Stimulated activated CD8-positive, alpha-beta memory T cell treated with anti-CD3 and anti-CD28 coated beads, Interleukin-12 subunit alpha, Interleukin-12 subunit beta, amount 100 ng/mL, for 1 hour (primary cell): ENCODE results near the gene PHF11.

Experiments used
- DNase-seq: peaks from one replicate; pipeline ENCODE4 v3.0.0-alpha.2; 2020; ENCODE audit warnings: low read depth

PHF11 gene

DNA sequence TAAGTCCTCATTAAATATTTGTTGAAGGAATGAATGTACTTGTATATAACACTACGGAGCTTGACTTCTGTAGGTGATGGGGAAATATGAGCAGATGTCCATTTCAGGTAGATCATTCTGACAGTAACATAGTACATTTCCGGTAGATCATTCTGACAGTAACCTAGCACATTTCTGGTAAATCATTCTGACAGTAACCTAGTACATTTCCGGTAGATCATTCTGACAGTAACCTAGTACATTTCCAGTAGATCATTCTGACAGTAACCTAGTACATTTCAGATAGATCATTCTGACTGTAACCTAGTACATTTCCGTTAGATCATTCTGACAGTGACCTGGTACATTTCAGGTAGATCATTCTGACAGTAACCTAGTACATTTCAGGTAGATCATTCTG, 2.5 kb downstream of the PHF11 start:
- DNase-seq: no peak

DNA sequence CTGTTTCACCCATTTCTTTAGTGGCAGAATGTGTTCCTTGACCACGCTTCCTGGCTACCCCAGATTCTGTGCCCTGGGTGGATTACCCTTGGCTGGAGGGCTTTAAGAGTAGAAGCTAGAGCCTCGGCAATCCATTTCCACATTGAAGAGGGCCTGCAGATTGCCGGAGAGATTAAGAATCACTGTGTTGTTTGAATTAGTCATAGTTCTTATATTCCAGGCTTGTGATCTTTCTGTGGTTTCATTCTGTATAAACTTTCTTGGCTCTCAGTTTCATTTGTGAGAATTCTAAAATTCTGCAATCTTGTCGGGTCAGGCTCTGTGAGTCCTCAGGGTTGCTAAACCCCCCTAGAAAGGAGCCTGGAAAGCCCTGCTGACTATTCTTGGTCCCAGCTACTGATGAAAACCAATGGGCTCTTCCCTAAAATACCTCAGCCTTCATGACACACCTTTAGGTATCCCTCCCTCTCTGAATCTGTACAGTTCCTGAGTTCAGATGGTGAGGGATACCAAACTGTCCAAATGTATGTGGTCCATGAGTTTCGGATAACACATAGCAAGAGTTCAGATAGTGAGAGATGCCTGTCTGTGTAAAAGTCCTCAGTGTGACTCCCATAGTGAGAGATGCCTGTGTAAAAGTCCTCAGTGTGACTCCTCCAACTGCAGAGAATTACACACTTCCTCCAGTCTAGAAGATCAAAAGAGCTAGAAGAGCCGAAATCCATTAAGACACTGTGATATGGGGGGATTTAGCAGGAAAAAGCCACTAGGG, 4.3 kb downstream of the PHF11 start:
- no peak for DNase-seq

DNA sequence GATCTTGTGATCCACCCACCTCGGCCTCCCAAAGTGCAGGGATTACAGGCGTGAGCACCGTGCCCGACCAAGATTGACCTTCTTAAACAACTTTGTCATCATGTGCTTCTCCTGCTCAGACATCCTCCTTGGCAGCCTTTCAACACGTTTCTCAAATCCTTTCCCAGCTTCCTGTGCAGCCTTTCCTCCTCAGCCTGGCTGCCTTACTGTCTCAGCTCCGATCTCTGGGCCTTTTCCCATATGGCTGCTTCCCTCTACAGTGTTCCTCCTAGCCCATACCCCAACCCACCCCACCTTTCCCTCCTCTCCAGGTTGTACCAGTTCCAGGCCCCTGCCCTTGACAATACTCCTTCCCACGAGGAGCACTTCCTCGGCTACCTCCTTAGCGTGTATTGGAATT, 7.2 kb downstream of the PHF11 start:
- no peak for DNase-seq

DNA sequence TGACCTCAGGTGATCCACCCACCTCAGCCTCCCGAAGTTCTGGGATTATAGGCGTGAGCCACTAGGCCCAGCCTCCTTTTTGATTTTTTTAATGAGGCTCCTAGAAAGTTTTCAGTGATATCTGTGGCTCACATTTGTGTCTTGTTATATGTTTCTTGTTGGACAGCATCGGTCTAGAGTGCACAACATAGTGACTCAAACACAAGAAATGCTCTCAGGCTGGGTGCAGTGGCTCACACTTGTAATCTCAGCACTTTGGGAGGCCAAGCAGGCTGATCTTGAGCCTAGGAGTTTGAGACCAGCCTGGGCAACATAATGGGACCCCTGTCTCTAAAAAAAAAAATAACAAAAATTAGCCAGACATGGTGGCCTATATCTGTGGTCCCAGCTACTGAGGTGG, 8.2 kb downstream of the PHF11 start:
- no peak for DNase-seq

DNA sequence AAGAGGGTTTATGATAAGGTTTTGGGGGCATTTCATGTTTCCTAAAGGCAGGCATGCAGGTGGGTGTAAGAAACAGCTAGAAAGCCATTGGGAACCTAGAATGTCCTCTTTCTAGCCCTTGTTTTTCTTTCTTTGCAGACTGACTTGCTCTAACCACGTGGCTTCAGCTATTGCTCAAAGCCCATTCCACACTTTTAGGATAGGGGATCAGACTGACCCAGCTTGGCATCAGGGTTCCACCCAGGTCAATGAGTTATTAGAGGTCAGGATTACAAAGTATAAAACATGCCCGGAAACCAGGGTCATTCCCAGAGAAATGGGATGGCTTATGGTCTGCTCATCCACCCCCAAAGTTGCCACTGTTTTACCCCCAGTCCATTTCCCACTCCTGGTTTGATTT, 16.8 kb downstream of the PHF11 start:
- no peak for DNase-seq

DNA sequence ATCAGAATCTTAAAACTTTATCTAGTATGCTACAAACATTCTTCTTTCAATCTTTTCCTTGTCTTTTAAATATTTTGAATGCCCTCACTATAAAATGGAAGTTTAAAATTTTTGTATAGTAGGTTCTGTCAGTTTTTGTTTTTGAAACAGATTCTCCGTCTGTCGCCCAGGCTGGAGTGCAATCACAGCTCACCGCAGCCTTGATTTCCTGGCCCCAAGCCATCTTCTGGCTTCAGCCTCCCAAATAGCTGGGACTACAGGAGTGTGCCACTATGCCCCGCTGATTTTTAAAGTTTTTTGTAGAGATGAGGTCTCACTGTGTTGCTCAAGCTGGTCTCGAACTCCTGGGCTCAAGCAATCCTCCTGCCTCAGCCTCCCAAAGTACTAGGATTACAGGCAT, 20.7 kb downstream of the PHF11 start:
- DNase-seq: no peak

DNA sequence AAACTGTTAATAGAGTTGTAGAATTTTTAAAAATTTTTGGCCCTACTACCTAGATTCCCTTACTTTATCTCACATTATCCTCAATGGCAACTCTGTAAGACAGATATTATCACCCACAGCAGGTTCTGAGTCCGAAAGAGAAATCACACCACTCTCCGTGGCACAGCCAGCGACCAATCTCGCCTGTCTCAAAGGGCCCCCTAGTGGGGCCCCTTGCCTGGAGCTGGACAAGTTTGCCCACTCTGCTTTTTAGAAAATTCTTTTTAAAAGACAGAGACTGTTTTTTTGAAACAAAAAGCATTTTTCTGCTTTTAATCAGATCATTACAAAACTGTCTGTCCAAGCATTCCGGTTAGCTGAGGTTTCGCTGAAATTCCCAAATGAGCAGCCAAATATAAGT, 21.7 kb downstream of the PHF11 start:
- DNase-seq: no peak

DNA sequence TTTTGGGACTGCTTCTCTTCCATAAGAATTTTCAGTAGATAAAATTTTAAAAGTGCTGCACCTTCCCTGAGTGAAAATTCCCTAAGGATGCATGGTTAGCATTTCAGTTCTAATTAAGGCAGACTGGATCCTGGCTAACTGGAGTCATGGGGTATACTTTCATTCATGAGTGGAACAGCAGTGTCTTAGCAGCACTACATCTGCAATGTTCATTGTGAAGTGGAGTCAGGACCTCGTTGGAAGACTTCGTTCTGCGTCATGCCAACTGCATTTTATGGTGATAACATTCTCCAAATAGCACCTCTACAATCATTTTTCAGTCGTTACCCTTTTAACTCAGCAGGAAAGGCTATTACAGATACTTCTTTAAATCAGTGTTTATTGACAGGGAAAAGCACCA, 25.5 kb downstream of the PHF11 start:
- no peak for DNase-seq

DNA sequence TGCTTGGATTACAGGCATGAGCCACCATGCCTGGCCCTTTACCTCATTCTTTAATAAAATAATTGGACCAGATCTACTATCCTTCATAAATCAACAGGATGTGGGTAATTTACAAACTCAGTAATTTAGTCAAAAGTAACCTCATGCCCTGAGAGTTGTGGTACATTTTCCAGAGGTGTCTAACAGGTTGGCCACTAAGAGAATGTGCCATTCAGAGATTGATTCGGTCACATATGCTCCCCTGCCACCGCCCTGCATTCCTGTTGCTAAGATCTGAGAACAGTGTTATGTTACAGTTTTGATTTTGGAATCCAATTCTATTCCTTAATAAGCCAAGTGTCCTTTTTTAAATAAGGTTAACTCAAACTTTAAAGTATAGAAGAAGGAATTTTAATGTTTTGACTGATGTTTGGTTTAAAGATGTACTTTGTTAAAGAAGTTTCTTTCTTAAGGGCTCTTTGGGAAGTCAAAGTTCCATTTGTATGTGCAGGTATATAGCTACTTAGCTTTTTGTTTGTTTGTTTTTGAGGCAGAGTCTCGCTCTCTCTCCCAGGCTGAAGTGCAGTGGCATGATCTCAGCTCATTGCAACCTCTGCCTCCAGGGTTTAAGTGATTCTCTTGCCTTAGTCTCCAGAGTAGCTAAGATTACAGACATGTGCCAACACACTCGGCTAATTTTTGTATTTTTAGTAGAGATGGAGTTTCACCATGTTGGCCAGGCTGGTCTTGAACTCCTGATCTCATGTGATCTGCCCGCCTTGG, 29.2 kb downstream of the PHF11 start:
- no peak for DNase-seq

DNA sequence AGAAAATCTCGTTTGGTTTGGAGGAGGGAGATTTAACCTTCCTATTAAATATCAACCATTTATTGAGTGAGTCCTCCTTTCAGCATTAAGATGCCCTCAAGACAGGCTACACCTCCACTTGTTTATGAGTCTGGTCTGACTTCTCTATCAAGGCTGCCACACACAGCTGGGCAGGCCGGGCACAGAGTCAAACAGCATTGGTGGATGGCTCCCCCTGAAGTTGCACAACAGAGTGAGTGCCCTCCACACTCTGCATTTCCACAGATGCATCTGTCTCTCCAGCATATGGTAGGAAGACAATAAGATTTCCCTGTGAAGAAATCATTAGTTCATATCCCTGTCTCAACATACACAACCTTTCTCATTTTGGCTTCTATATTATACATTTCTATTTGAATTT, 31.4 kb downstream of the PHF11 start:
- no peak for DNase-seq

DNA sequence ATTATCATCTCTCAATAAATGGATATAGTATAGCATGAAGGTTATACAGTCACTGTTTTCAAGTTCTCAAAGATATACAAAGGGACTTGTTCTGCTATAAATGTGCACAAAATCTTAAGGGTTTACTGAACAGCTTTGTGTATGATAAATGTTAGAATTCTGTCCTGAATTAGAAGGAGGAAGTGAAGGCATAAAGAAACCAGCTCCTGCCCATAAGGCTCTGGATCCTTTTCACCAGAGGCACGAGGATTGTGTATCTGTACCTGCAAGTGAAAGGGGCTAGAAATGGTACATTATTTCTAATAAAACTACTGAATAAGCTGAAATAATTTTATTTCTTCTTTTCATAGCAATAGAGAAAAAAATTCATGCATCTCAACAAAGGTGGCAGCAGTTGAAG, 32.4 kb downstream of the PHF11 start:
- no peak for DNase-seq

DNA sequence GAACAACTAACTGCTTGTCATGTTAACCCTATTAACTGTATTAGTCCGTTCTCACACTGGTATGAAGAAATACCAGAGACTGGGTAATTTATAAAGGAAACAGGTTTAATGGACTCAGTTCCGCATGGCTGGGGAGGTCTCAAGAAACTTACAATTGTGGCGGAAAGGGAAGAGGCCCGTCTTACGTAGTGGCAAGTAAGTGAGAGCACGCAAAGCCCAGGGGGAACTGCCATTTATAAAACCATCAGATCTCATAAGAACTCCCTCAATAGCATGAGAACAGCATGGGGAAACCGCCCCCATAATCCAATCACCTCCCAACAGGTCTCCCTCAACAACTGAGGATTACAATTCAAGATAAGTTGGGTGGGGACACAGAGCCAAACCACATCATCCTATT, 34.7 kb downstream of the PHF11 start:
- DNase-seq: no peak

DNA sequence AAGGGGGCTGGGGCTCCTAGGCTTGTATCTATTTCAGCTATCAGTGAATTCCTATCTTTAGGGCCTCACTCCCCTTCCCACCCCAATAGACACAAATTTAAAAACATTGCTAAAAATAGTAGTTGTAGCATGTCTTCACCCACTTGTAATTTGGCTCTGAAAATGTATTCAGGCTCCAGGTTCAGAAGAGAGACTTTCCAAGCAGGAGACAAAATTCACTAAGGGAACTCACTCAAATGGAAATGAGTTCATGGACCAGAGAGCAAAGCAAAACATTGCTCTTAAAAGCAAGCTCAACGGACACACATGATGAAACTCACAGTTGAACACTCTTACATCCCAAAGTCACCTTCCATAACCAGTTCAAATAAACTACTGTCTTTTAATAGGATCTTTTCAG, 36.8 kb downstream of the PHF11 start:
- no peak for DNase-seq

DNA sequence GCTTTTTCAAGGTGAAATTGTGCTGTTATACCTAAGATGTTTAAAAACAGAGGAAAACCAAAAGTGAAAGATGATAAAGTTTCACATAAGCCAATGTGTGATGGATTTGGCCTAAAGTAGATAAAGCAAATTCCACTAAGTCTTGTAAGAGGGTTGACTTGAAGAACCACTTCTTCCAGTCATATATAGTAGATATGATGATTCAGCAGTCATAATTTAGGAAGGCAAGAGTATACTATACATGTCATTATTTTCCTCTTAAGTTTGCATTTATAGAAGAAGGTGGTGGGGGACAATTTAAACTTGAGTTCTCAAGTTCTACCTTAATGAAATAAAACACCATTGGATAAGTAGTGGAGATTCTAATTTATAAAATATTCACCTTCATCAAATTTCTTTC, 37.3 kb downstream of the PHF11 start:
- no peak for DNase-seq

DNA sequence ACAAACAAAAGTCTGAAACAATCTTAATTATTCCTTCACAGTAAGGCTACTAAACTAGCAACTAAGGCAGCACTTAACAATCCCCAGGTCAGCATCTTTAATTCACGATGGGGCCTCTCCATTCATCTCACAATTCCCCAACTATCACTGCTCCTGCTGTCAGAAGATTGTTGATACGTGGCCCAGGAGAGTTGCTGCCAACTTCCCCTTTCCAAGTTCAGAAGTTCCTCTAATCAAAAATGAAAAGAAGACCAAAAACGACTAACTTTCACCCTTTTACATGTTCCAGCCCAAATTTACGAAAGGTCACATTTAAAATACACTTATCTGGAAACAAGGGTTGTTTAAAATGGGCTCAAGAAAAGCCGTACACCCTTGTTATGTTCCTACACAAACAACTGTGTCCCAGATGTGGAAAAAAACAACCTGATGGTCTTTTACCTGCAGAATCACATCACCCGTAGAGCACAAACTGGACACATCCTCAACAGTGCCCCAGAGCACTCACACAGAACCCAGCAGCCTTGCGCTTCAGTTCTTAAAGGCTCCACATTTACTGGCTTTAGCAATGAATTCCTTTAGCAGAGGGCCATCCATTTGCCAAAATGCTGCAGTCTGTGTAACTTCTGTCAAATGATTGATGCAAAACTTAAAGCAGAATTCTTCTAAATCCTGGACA, 38.0 kb downstream of the PHF11 start:
- DNase-seq: no peak

DNA sequence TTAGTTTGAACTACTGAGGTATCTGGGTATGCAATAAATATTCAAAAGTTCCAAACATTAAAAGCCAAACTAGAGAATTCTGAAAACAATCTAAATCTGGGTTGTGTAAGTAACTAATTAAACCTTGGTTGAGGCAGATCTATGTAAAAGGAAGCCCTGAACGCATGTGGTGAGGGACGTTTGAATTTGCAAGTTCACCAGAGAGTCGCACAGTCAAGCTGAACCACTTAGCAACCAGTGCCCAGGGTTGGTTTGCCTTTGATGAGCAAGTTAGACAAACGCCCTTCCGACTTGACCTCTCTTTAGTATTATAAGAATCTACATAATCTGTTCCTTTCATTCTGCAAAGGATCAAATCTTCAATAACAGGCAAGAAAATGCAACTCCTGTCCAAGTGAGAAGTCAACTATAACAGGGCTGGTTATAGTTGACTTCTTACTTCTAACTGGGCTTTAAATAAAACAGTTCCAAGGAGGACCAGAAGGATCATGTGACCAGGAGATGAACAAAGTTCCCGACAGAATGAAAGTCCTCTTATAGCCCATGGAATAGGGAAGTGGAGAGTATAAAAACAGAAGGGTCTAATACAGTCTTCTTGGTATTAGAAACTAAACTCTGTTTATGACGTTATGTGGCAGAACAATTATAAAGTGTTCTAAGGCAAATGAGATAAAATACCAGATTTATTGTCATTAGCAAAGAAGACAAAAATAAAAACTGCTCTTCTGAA, 40.6 kb downstream of the PHF11 start:
- DNase-seq: no peak

DNA sequence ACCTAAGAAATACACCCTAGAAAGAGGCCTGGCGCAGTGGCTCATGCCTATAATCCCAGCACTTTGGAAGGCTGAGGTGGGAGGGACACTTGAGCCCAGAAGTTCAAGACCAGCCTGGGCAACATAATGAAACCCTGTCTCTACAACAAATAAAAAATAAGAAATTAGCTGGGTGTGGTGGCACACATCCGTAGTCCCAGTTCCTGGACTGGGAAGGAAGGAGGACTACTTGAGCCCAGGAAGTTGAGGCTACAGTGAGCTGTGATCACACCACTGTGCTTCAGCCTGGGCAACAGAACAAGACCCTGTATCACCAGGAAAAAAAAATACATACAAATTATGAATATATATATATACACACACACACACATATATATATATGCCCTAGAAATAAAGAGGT, 42.7 kb downstream of the PHF11 start:
- DNase-seq: no peak

DNA sequence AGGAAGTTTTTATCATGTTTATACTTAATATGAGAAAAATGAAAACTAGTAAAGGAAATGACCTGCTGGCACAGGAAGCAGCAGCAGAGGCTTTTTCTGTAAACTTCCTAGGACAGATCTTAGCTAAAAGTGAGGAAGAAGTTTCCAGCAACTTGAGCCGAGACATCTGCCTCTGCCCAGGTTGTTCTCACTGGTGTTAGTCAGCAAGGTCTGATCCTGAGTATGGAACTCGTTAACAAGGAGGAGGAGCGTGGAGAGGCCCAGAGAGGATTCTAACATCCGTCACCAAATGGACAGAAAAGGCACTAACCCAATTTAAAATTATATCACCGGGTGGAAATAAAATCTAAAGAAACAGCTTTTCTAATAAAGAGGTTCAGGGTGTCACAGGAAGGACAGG, 43.6 kb downstream of the PHF11 start:
- no peak for DNase-seq

DNA sequence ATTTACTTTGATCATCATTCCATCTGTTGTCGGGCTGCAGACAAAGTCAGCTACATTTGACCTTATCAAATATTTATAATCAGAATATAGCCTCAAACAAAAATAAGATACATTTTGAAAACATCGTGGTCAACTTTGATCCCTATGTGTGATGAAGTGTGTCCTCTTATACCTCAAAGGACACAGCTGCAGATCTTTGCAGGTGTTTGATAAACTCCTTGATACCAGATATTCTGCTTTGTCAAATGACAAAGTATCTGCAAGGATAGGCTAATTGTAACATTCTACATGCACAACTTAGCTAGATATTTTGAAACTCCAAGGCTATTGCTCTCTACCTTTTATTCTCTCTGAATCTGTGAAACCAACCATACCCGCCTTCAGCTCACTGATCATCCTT, 44.0 kb downstream of the PHF11 start:
- no peak for DNase-seq

DNA sequence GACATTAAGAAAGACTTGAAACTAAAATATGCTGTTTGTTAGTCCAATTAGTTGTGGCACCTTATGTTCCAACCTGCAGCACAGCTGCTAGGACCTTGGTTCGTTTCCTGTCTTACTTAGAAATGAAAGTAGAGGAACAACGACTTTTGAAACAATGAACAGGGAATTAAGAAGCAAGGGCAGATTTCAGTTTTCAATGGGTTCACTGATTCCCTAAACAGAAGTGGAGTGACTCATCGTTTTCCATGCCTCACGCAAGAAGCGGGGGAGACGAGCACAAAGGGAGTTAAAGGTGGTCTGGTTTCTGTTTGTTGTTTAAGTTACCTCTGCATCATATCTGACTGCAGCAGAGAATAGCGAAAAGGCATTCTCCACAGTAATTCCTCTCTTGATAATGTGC, 44.8 kb downstream of the PHF11 start:
- no peak for DNase-seq

DNA sequence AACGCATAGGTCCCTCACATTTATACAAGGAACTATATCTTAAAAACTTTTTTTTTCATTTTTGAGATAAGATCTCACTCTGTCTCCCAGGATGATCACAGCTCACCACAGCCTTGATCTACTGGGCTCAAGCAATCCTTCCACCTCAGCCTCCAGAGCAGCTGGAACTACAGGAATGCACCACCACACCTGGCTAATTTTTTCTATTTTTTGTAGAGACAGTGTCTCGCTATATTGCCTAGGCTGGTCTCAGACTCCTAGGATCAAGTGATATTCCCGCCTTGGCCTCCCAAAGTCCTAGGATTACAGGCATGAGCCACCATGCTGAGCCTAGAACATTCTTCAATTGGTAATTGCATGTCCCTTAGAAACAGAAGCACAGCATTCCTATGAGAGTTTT, 47.9 kb downstream of the PHF11 start:
- DNase-seq: no peak

DNA sequence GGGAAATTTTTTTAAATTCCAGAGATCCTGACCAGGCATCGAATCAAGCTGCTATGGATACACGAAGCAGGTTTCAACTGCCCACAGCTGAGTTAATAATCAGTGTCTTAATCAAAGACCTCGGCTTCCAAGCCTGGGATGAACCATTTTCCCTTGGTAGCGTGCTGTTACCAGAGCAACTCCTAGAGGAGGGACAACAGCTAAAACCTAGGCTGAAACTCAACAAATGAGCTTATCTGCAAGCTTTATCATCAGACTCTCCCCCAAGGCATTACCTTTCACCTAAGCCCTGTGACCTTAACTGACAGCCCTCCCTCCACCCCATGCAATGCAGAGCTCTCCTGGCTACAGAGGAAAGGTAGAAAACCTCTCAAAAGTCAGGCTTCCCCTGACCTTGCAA, 49.9 kb downstream of the PHF11 start:
- no peak for DNase-seq

DNA sequence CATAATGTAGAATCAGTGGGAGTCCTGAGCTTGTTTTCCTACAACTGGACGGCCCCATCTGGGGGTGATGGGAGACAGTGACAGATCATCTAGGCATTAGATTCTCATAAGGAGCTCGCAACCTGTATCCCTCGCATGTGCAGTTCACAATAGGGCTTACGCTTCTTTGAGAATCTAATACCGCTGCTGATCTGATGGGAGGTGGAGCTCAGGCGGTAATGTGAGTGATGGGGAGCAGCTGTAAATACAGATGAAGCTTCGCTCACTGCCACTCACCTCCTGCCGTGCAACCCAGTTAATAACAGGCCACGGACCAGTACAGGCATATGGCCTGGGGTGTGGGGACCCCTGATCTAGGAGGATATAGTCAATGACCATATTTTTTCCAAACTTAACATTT, 50.8 kb downstream of the PHF11 start:
- DNase-seq: no peak
